Measurements from ENCODE around the gene KMT5B. TPM values are rescaled to one million over a fixed set of nuclear protein-coding genes. Genes with fewer than 3 reads are reported as not detected.

KMT5B gene
- total RNA-seq, 4 donors from 2014 or later = 57.4 to 84.2 (median 67.4) TPM

DNA sequence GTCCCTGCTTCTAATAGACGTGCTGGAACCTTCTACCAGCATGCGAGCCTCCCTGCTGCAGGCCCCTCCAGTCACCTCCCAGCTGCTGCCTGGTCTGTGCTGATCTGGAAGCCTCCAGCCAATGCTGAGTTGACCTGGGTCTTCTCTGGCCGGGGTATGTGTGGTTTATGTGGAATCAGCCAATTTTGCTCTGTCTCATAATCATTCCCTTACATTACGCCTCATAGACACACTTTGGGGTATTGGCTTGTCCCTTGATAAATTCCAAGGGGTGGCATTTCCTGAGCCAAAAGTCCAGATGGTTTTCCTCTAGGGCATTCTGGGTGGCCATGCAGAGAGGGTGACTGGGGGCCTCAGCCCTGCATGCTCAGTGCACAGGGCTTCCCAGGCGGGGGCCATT is 8.3 kb upstream of the KMT5B start:
- Histone ChIP-seq H3K9me3 (no peaks in the 10 kb centered on the region), H3K27ac (no peak overlapping the region)
- intact Hi-C loops (cut with DNase I) = no loop called here

DNA sequence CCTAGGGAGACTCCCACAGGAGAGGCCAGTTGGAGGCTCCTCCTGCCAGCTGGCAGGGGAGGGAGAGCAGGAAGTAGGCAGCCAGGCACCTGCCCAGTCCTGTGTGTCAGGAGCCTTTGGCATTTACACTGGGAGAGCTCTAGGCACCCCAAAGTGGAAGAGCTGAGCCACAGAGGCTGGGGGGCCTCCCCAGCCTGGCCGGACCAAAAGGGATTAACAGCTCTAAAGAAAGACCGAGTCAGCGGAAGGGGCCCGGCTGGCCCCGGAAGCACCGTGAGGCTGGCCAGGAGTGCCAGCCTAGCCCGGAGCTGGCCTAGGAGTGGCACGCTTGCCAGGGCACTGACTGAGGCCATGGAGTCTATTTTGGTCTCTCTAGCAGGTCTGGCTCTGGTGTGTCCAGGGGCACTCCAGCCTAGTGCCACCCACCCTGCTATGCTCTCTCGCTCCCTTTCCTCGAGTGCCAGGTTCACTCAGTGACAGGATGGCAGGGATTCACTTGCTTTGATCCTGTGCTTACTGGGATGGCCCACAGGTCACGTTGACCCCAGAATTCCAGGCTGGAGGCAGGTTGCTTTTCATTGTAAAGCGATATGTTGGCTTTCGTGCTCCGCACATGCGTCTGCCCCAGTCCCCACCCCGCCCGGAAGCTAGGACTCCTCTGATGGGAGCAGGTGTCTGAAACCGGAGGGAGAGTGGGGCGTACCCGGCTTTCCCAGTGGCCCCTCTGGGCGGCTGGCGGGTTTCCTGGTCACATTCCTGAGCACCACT is 3.3 kb upstream of the KMT5B start:
- no peak for TF ChIP-seq POLR2A (IDR thresholded peaks at IDR 0.05)
- TF ChIP-seq, protein P1, sequence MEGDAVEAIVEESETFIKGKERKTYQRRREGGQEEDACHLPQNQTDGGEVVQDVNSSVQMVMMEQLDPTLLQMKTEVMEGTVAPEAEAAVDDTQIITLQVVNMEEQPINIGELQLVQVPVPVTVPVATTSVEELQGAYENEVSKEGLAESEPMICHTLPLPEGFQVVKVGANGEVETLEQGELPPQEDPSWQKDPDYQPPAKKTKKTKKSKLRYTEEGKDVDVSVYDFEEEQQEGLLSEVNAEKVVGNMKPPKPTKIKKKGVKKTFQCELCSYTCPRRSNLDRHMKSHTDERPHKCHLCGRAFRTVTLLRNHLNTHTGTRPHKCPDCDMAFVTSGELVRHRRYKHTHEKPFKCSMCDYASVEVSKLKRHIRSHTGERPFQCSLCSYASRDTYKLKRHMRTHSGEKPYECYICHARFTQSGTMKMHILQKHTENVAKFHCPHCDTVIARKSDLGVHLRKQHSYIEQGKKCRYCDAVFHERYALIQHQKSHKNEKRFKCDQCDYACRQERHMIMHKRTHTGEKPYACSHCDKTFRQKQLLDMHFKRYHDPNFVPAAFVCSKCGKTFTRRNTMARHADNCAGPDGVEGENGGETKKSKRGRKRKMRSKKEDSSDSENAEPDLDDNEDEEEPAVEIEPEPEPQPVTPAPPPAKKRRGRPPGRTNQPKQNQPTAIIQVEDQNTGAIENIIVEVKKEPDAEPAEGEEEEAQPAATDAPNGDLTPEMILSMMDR (IDR thresholded peaks at IDR 0.05) = no peak
- H3K9me3 ChIP-seq = no peaks in the 10 kb centered on the region
- no peak for DNase-seq
- peaks cover 11 to 13% of the 10 kb centered on the region in 2 donors for H3K4me1 ChIP-seq
- H3K27me3 ChIP-seq = no peaks in the 10 kb centered on the region
- WGBS, 2 donors = 86 to 93% methylated on average over 20 to 22 of the region's 22 CpGs
- H3K4me3 ChIP-seq (replicated peaks in 1 of 3) = no peak overlapping the region
- H3K27ac ChIP-seq = no peak overlapping the region
- H3K36me3 ChIP-seq = no peaks in the 10 kb centered on the region
- intact Hi-C loops (cut with DNase I) = loop anchor here (10.0 kb wide), 1 partner anchor 212 kb away; the partner anchor contains the start of gene UNC93B1

More for the DNA sequence above, 8.3 kb upstream of the KMT5B start:
- Histone ChIP-seq H3K4me3 (replicated peaks in 1 of 3) (no peak overlapping the region), H3K36me3 (no peaks in the 10 kb centered on the region), H3K4me1 (no peaks in the 10 kb centered on the region), H3K27me3 (no peaks in the 10 kb centered on the region)
- no peak for DNase-seq
- TF ChIP-seq, protein P1 (IDR thresholded peaks at IDR 0.05) = no peak
- no peak for TF ChIP-seq POLR2A (IDR thresholded peaks at IDR 0.05)
- 89 to 90% methylated on average over 4 to 5 of the region's 5 CpGs for WGBS, 2 donors

DNA sequence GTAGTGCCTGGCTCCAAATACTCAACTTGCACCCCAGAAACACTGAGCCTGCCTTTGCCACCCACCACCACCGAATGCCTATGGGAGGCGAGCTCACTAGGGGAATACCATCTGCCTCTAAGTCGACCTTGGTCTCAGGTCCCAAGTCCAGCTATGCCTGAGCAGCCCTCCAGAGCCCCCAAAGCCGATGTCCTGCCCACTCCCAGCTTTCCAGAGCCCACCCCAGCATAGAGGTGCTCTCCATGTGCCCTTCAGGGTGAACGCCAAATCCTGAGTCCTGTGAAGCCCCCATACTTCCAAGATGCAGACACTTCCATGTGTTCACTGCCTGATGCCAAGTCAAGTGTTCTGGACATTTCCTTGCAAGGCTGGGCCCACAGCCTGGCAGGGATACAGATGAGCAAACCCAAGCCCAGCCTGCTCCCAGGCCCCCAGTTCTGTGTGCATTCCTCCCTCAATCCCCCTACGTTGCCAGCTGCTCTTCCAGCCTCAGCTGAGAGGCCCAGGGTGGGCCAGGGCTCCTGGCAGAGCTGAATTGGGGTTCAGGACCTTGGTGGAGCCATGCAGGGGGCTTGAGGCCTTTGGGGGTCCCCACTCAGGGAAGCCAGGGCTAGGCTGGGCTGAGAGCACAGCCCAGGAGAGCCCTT is 2.6 kb upstream of the KMT5B start:
- WGBS, 2 donors = 86 to 88% methylated on average over 6 of the region's 6 CpGs
- Histone ChIP-seq H3K9me3 (no peaks in the 10 kb centered on the region), H3K4me3 (replicated peaks in 1 of 3) (no peak overlapping the region), H3K27me3 (no peaks in the 10 kb centered on the region), H3K4me1 (peaks cover 14 to 19% of the 10 kb centered on the region in 2 donors), H3K27ac (no peak overlapping the region), H3K36me3 (no peaks in the 10 kb centered on the region)
- intact Hi-C loops (cut with DNase I) = loop anchor here (10.0 kb wide), 1 partner anchor 211 kb away; the partner anchor contains the start of gene UNC93B1
- DNase-seq = no peak
- TF ChIP-seq, protein P1 (IDR thresholded peaks at IDR 0.05) = no peak
- no peak for TF ChIP-seq POLR2A (IDR thresholded peaks at IDR 0.05)

DNA sequence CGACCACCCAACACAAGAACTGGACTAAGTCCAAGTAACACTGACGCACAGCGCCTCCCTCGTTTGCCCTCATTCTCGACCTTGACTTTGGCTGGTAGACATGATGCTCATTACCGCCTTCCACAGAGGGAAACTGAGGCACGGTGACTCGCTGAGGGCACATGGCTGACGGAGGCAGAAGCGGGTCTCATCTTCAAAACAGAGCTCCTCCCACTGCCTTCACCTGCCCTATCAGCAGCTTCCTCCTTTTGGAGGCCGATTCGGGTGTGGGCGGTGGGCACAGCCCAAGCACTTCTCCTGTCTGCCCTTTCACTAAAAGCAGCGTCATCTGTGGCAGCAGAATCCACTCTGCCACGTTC is 2.0 kb upstream of the KMT5B start:
- H3K4me3 ChIP-seq (replicated peaks in 1 of 3) = no peak overlapping the region

More for the DNA sequence above, 2.0 kb upstream of the KMT5B start:
- 76 to 83% methylated on average over 15 of the region's 15 CpGs for whole genome bisulfite sequencing, 2 donors
- TF ChIP-seq, protein P1 (IDR thresholded peaks at IDR 0.05) = no peak
- TF ChIP-seq POLR2A (IDR thresholded peaks at IDR 0.05) = no peak
- DNase-seq = no peak
- Histone ChIP-seq H3K4me1 (peaks cover 20% of the 10 kb centered on the region in 2 donors), H3K36me3 (no peaks in the 10 kb centered on the region), H3K27ac (no peak overlapping the region), H3K27me3 (no peaks in the 10 kb centered on the region), H3K9me3 (no peaks in the 10 kb centered on the region)
- intact Hi-C loops (cut with DNase I) = loop anchor here (10.0 kb wide), 1 partner anchor 210 kb away; the partner anchor contains the start of gene UNC93B1

Measured in thyroid gland (tissue), 4 donors.